ENCODE measurements around the gene NOXRED1. TPM values are rescaled to one million over a fixed set of nuclear protein-coding genes. Genes with fewer than 3 reads are reported as not detected.
"Not testable (repeated sequence)": the region's sequence is repeated elsewhere in the genome, so short reads cannot be mapped to it uniquely, and the experiment has no call there.

Gene NOXRED1
- total RNA-seq, 2 experiments from 2014 or later = 0.26 to 0.33 TPM

DNA sequence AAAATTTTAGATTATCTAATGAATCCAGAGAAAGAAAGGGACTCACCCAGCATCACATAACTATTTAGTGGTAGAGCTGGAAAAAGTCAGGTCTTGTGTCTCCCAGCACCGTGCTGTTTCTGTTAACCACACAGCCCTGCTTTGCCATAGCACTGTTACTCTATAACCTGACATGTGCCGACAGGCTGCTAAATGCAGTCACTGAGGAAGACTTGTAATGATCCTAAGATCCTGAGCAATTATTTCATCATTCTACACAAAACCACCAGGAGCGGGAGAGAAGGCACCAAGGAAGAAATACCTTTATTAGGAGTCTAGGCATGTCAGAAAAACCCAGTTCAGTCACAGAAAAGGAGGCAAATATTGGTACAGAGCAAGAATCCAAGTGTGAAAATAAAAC lies 3.1 kb upstream of the NOXRED1 start:
- no peaks in the 10 kb centered on the region for H3K4me1 Mint-ChIP-seq
- H3K4me3 Mint-ChIP-seq = no peak overlapping the region
- DNase-seq = no peak
- H3K36me3 Mint-ChIP-seq = peaks cover 55% of the 10 kb centered on the region
- no peak overlapping the region for H3K27ac Mint-ChIP-seq
- H3K9me3 Mint-ChIP-seq = no peaks in the 10 kb centered on the region
- no peaks in the 10 kb centered on the region for H3K27me3 Mint-ChIP-seq

DNA sequence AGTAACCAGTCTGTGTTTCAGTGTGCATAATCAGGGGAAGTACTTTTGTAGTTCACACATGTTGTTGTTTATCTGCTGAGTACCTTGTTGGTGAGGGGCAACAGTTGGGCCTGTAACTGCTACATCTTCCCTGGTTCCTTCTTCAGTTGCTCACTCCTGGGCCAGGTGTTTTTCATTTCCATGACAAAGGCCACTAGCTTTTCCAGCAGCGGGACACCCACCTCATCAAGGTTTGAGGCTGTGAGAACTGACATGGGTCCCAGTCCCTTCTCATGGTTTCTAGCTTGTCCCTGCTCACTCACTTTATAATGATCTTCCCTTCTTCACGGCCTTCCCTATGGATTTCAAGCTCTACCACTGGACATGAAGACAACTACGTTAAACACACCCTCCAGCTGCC lies 1.5 kb upstream of the NOXRED1 start:
- Mint-ChIP-seq H3K9me3 (peaks cover 6% of the 10 kb centered on the region), H3K4me3 (no peak overlapping the region), H3K27me3 (no peaks in the 10 kb centered on the region), H3K27ac (no peak overlapping the region), H3K4me1 (no peaks in the 10 kb centered on the region), H3K36me3 (peaks cover 62% of the 10 kb centered on the region)
- DNase-seq = no peak

GRCh38 chr14:77421201-77421600 lies 2.1 kb downstream of the NOXRED1 start:
- Mint-ChIP-seq H3K27ac (no peak overlapping the region), H3K4me1 (no peaks in the 10 kb centered on the region), H3K27me3 (no peaks in the 10 kb centered on the region), H3K9me3 (peaks cover 20% of the 10 kb centered on the region), H3K36me3 (peaks cover 48% of the 10 kb centered on the region), H3K4me3 (no peak overlapping the region)
- no peak for DNase-seq

- peaks cover 17% of the 10 kb centered on the region for H3K36me3 Mint-ChIP-seq
- DNase-seq = no peak
- H3K27ac Mint-ChIP-seq = no peak overlapping the region
- H3K9me3 Mint-ChIP-seq = peaks cover 20% of the 10 kb centered on the region
- H3K4me3 Mint-ChIP-seq = no peak overlapping the region
- H3K27me3 Mint-ChIP-seq = no peaks in the 10 kb centered on the region
- no peaks in the 10 kb centered on the region for H3K4me1 Mint-ChIP-seq
Observed at GRCh38 chr14:77416836-77417235, 6.5 kb downstream of the NOXRED1 start.

GRCh38 chr14:77416098-77416497 lies 7.2 kb downstream of the NOXRED1 start:
- H3K4me3 Mint-ChIP-seq, H3K4me1 Mint-ChIP-seq, H3K27me3 Mint-ChIP-seq, H3K27ac Mint-ChIP-seq, H3K36me3 Mint-ChIP-seq, DNase-seq: not testable (repeated sequence)
- peaks cover 20% of the 10 kb centered on the region for H3K9me3 Mint-ChIP-seq

DNA sequence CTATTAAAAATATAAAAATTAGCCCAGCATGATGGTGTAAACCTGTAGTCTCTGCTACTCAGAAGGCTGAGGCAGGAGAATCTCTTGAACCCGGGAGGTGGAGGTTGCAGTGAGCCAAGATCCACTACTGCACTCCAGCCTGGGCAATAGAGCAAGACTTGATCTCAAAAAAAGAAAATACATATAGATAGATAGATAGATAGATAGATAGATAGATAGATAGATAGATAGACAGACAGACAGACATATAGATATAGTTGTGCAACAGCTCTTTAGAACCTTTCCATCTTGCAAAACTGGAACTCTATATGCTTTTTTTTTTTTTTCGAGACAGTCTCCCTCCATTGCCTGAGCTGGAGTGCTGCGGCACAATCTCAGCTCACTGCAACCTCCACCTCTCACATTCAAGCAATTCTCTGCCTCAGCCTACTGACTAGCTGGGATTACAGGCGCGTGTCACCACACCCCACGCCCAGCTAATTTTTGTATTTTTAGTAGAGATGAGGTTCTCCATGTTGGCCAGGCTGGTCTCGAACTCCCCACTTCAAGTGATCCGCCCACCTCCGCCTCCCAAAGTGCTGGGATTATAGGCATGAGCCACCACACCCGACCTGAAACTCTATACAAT lies 7.8 kb downstream of the NOXRED1 start:
- H3K36me3 Mint-ChIP-seq, H3K27ac Mint-ChIP-seq, H3K4me3 Mint-ChIP-seq, DNase-seq, H3K4me1 Mint-ChIP-seq, H3K27me3 Mint-ChIP-seq: not testable (repeated sequence)
- peaks cover 19% of the 10 kb centered on the region for H3K9me3 Mint-ChIP-seq

- H3K4me1 Mint-ChIP-seq = peaks cover 12% of the 10 kb centered on the region
- H3K36me3 Mint-ChIP-seq = no peaks in the 10 kb centered on the region
- no peak overlapping the region for H3K27ac Mint-ChIP-seq
- no peaks in the 10 kb centered on the region for H3K9me3 Mint-ChIP-seq
- no peaks in the 10 kb centered on the region for H3K27me3 Mint-ChIP-seq
- no peak overlapping the region for H3K4me3 Mint-ChIP-seq
- DNase-seq = no peak
Observed at GRCh38 chr14:77409131-77409533, 14.2 kb downstream of the NOXRED1 start.

DNA sequence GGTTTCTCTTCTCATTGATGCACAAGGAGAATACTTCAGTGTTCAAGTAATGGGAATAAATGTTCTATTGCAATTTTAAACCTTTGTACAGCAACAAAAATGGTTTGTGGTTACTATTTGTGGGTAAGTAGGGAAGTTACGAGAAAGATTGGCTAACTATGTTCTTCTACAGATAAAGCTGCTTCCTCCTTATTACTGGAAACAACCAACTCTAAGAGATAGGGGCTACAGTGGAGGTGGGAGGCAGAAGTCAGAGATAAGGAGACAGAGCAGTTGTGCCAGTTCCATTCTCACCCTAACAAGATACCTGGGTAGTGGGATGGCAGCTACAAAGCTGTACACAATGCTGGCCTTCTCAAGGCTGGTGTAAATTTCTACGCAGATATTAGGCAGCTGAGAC lies 16.2 kb downstream of the NOXRED1 start:
- H3K27ac Mint-ChIP-seq = no peak overlapping the region
- no peaks in the 10 kb centered on the region for H3K27me3 Mint-ChIP-seq
- H3K4me1 Mint-ChIP-seq = peaks cover 12% of the 10 kb centered on the region
- no peak for DNase-seq
- no peaks in the 10 kb centered on the region for H3K36me3 Mint-ChIP-seq
- no peak overlapping the region for H3K4me3 Mint-ChIP-seq
- H3K9me3 Mint-ChIP-seq = no peaks in the 10 kb centered on the region

DNA sequence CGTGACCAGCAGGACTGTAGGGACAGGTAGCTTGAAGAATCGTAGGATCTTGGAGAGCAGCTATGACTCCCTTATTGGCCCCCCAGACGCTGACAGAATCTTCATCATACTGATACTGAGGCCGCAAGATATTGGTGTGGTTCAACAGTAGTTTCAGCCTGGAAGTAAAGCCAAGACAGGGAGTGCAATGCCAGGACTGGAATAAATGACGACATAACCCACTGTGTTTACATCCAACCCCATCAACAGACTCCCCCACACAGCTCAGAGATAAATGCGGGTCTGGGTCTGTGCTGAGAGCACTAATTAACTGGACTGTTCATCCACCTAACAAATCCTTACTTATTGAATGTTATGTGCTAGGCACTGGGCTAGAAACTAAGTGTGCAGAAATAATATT lies 16.6 kb downstream of the NOXRED1 start:
- DNase-seq = no peak
- peaks cover 12% of the 10 kb centered on the region for H3K4me1 Mint-ChIP-seq
- H3K27me3 Mint-ChIP-seq = no peaks in the 10 kb centered on the region
- no peak overlapping the region for H3K4me3 Mint-ChIP-seq
- H3K27ac Mint-ChIP-seq = no peak overlapping the region
- no peaks in the 10 kb centered on the region for H3K9me3 Mint-ChIP-seq
- no peaks in the 10 kb centered on the region for H3K36me3 Mint-ChIP-seq

DNA sequence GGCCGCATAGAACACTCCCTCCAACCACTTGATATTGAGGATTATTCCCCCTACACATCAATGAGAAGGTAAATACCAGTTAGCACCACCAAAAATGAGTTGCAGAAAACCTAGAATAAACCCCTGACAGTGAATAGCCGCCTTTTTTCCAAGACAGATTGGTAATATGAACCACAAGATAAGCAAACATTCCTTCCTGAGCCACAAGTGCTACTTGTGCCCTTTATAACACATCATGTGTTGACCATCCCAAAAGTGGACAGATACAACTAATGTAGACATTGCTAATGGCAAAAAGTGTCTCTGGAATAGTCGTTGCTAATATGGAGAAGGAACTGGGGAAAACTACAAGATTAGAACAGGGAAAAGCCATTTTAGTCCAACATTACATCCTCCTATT lies 17.2 kb downstream of the NOXRED1 start:
- Mint-ChIP-seq H3K9me3 (no peaks in the 10 kb centered on the region), H3K4me1 (peaks cover 12% of the 10 kb centered on the region), H3K36me3 (no peaks in the 10 kb centered on the region), H3K27ac (no peak overlapping the region), H3K4me3 (no peak overlapping the region), H3K27me3 (no peaks in the 10 kb centered on the region)
- DNase-seq = no peak

DNA sequence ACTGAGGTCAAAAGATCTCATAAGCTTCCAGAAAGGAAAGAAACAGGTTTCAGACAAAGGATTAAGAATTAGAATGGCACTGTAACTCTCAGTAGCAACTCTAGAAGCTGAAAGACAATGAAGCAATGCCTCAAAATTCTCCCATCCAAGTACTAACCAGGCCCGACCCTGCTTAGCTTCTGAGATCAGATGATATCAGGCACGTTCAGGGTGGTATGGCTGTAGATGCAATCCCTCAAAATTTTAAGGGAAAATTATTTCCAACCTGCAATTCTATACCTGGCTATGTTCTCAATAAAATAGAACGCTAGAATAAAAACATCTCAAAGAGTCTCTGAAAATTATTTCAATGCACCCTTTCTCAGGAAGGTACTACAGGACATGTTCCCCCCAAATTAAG lies 19.6 kb downstream of the NOXRED1 start:
- no peak for DNase-seq
- no peak overlapping the region for H3K27ac Mint-ChIP-seq
- H3K27me3 Mint-ChIP-seq = no peaks in the 10 kb centered on the region
- no peak overlapping the region for H3K4me3 Mint-ChIP-seq
- no peaks in the 10 kb centered on the region for H3K9me3 Mint-ChIP-seq
- H3K36me3 Mint-ChIP-seq = no peaks in the 10 kb centered on the region
- H3K4me1 Mint-ChIP-seq = peaks cover 12% of the 10 kb centered on the region

DNA sequence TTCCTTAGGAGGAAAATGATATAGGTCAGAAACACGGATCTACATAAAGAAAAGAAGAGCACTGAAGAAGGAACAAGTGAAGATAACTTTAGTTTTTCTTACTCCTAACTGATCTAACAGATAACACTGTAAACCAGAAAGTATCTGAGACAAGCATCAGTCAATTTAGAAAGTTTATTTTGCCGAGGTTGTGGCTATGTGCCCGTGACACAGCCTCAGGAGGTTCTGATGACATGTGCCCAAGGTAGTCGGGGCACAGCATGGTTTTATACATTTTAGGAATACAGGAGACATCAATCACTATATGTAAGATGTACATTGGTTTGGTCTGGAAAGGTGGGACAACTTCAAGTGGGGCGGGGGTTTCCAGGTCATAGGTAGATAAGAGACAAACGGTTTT lies 23.1 kb downstream of the NOXRED1 start:
- DNase-seq = no peak
- H3K9me3 Mint-ChIP-seq = no peaks in the 10 kb centered on the region
- H3K4me1 Mint-ChIP-seq = no peaks in the 10 kb centered on the region
- no peak overlapping the region for H3K27ac Mint-ChIP-seq
- H3K4me3 Mint-ChIP-seq = no peak overlapping the region
- H3K27me3 Mint-ChIP-seq = no peaks in the 10 kb centered on the region
- peaks cover 3% of the 10 kb centered on the region for H3K36me3 Mint-ChIP-seq

GRCh38 chr14:77390188-77390587 lies 33.1 kb downstream of the NOXRED1 start:
- no peak for DNase-seq
- H3K27ac Mint-ChIP-seq = no peak overlapping the region
- H3K9me3 Mint-ChIP-seq = no peaks in the 10 kb centered on the region
- H3K27me3 Mint-ChIP-seq = no peaks in the 10 kb centered on the region
- no peaks in the 10 kb centered on the region for H3K36me3 Mint-ChIP-seq
- H3K4me1 Mint-ChIP-seq = no peaks in the 10 kb centered on the region
- H3K4me3 Mint-ChIP-seq = no peak overlapping the region

DNA sequence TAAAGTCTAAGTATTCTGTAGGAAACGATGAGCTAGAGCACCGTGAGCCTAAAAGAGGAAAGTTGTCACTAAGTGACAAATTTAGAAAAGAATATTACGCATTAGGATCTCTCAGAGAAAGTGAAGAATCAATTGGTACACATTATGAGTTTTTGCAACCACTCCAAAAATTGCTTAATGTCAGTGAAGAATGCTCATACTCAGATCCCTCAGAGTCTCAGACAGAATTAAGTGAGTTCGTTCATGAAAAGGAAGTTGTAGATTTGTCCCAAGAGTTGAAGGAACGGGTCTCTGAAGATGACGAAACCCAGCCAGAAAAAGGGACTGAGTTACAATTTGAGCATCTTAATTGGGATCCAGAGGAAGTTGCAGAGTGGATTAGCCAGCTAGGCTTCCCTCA lies 44.6 kb downstream of the NOXRED1 start:
- no peak overlapping the region for H3K4me3 Mint-ChIP-seq
- H3K36me3 Mint-ChIP-seq = peaks cover 22% of the 10 kb centered on the region
- no peak overlapping the region for H3K27ac Mint-ChIP-seq
- H3K9me3 Mint-ChIP-seq = peaks cover 6% of the 10 kb centered on the region
- DNase-seq = no peak
- H3K27me3 Mint-ChIP-seq = no peaks in the 10 kb centered on the region
- peaks cover 22% of the 10 kb centered on the region for H3K4me1 Mint-ChIP-seq

DNA sequence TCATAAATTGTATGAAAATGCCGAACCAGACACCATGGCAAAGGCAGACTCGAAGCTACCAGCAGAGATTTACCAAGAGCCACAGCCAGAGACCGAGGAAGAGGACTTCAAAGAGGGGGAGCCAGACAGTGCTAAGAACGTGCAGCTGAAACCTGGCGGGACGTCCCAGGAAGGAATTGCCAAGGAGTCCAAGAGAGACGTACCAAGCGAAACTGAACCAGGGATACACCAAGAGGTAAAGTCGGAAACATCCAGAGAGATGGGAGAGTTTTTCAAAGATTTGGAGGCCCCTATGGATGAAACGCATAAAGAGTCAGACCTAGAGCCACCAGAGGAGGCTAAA lies 45.9 kb downstream of the NOXRED1 start:
- DNase-seq = no peak
- Mint-ChIP-seq H3K27ac (no peak overlapping the region), H3K4me1 (peaks cover 33% of the 10 kb centered on the region), H3K36me3 (peaks cover 33% of the 10 kb centered on the region), H3K9me3 (peaks cover 6% of the 10 kb centered on the region), H3K4me3 (no peak overlapping the region), H3K27me3 (no peaks in the 10 kb centered on the region)

- Mint-ChIP-seq H3K36me3 (peaks cover 34% of the 10 kb centered on the region), H3K27ac (peak within 1 kb of the TSS; percentile 92), H3K9me3 (peaks cover 6% of the 10 kb centered on the region), H3K4me1 (peaks cover 38% of the 10 kb centered on the region), H3K27me3 (no peaks in the 10 kb centered on the region), H3K4me3 (peak within 1 kb of the TSS; percentile 93)
- peak; percentile 88 for DNase-seq
Observed at GRCh38 chr14:77376771-77377501, 46.4 kb downstream of the NOXRED1 start, which contains the start of the genes SAMD15 and TMED8. Gene SAMD15, plus strand, starts transcription at chr14:77377379. Its CDS starts 40 bp downstream, at chr14:77377419. Gene TMED8, minus strand, starts transcription at chr14:77377094. Its CDS starts 41 bp downstream, at chr14:77377053.

Measured in activated naive CD8-positive, alpha-beta T cell treated with anti-CD3 and anti-CD28 coated beads for 36 hours (primary cell).